Caco-2 (cell line): Measurements from ENCODE around the gene ADCY9. TPM values are rescaled to one million over a fixed set of nuclear protein-coding genes. Genes with fewer than 3 reads are reported as not detected.

Source experiments
- BruUV-seq: library from RNA; stranded (reverse); fragments of 400-500 nt; replicated peaks from 2 replicates; lab custom pipeline; 2021; lab: Mats Ljungman, UMichigan
- CTCF ChIA-PET: fragments of 300-600 bp; sonication (Branson Sonifier 250); formaldehyde crosslinking; loops from one replicate; lab custom pipeline; 2022; ENCODE audit warnings: antibody characterized with exemption; lab: Charles Lee
- POLR2A ChIA-PET: fragments of 300-600 bp; sonication (Branson Sonifier 250); formaldehyde crosslinking; loops from one replicate; lab custom pipeline; 2022; ENCODE audit warnings: antibody characterized with exemption; lab: Charles Lee
- DNase-seq, 2 experiments: peaks; one replicate each; pipeline versions ENCODE4 v3.0.0 to v3.0.0-alpha.2; 2020 to 2022
- H3K27me3 ChIP-seq: replicated peaks from 2 replicates; pipeline ENCODE4 v1.6.0; 2011; ENCODE audit warnings: low read length; ENCODE audit not compliant: control insufficient read depth, insufficient read depth
- H3K36me3 ChIP-seq: 2 replicates; pipeline ENCODE4 v1.5.1; 2011; ENCODE audit warnings: low read length; ENCODE audit not compliant: control insufficient read depth, insufficient read depth
- H3K4me1 ChIP-seq: fragments of 250-450 bp; sonication (Bioruptor Pico); 2 replicates; pipeline ENCODE4 v1.5.1; 2020; ENCODE audit warnings: mild to moderate bottlenecking
- H3K4me3 ChIP-seq: 2 replicates; pipeline ENCODE4 v1.5.1; 2011; ENCODE audit warnings: low read depth, mild to moderate bottlenecking, control low read depth, low read length
- H3K9me3 ChIP-seq: fragments of 250-450 bp; sonication (Bioruptor Pico); 2 replicates; pipeline ENCODE4 v1.5.1; 2020; ENCODE audit warnings: mild to moderate bottlenecking, moderate library complexity
- H3K27ac Mint-ChIP-seq: one replicate; pipeline ENCODE4 v1.8.0; 2022; ENCODE audit warnings: mixed read lengths; ENCODE audit not compliant: unreplicated experiment
- H3K27me3 Mint-ChIP-seq: one replicate; pipeline ENCODE4 v1.8.0; 2022; ENCODE audit warnings: mixed read lengths; ENCODE audit not compliant: insufficient read depth, unreplicated experiment
- H3K36me3 Mint-ChIP-seq: one replicate; pipeline ENCODE4 v1.8.0; 2022; ENCODE audit warnings: mild to moderate bottlenecking, mixed read lengths; ENCODE audit not compliant: insufficient read depth, unreplicated experiment
- H3K4me1 Mint-ChIP-seq: one replicate; pipeline ENCODE4 v1.8.0; 2022; ENCODE audit warnings: low read depth, mixed read lengths; ENCODE audit not compliant: unreplicated experiment
- H3K4me3 Mint-ChIP-seq: one replicate; pipeline ENCODE4 v1.8.0; 2022; ENCODE audit warnings: mild to moderate bottlenecking, moderate library complexity, mixed read lengths; ENCODE audit not compliant: unreplicated experiment
- H3K9me3 Mint-ChIP-seq: one replicate; pipeline ENCODE4 v1.8.0; 2022; ENCODE audit warnings: mixed read lengths; ENCODE audit not compliant: unreplicated experiment
- CTCF ChIP-seq, 2 experiments: fragments of 200-600 bp in 1 of 2; IDR thresholded peaks; 1 replicate in 1 of 2; 2 replicates in 1 of 2; pipeline versions ENCODE4 v1.5.1 to v1.8.0; 2011 to 2022; ENCODE audit warnings: antibody characterized with exemption in 1 of 2, control low read depth in 1 of 2, inconsistent platforms in 1 of 2, low read depth in 1 of 2, low read length in 1 of 2, mild to moderate bottlenecking in 1 of 2, moderate library complexity in 1 of 2; ENCODE audit not compliant: insufficient read depth in 1 of 2, severe bottlenecking in 1 of 2, unreplicated experiment in 1 of 2
- intact Hi-C: fragments of 100-400 bp; cut with micrococcal nuclease; formaldehyde crosslinking; loops from one replicate; pipeline ENCODE4 v1.10.0; 2022; ENCODE audit not compliant: unreplicated experiment
- total RNA-seq: library from RNA; stranded (reverse); gene quantifications from 2 replicates; pipeline ENCODE4 v1.2.3, GENCODE V29; 2022

Gene ADCY9
- total RNA-seq, 1 experiment from 2014 or later: 11.5 TPM

- no peaks in the 10 kb centered on the region for H3K9me3 Mint-ChIP-seq
- Histone ChIP-seq H3K4me3 (no peak overlapping the region), H3K4me1 (peaks cover 9% of the 10 kb centered on the region), H3K36me3 (no peaks in the 10 kb centered on the region), H3K27me3 (no peaks in the 10 kb centered on the region), H3K9me3 (no peaks in the 10 kb centered on the region; the same call in 1 of the 2 replicates)
- ChIA-PET POLR2A (no interaction called here), CTCF (no interaction called here)
- no peak for TF ChIP-seq CTCF (IDR thresholded peaks at IDR 0.05; ENCODE audit: insufficient read depth in 1 of 2, low read depth in 1 of 2, low read length in 1 of 2, severe bottlenecking in 1 of 2, unreplicated experiment in 1 of 2)
- H3K27ac Mint-ChIP-seq: no peak overlapping the region
- no TSS peak for BruUV-seq
- intact Hi-C loops: loop anchor here (10.0 kb wide), 1 partner anchor 77 kb away; no protein-coding TSS in a partner anchor
- H3K4me3 Mint-ChIP-seq: no peak overlapping the region
- DNase-seq: no peak
- H3K36me3 Mint-ChIP-seq: peaks cover 4% of the 10 kb centered on the region
- H3K27me3 Mint-ChIP-seq: no peaks in the 10 kb centered on the region
- H3K4me1 Mint-ChIP-seq: peaks cover 15% of the 10 kb centered on the region
Measured at GRCh38 chr16:4091240-4092012, 24.8 kb downstream of the ADCY9 start.

- Mint-ChIP-seq H3K27ac (no peak overlapping the region), H3K4me3 (no peak overlapping the region), H3K4me1 (peaks cover 23% of the 10 kb centered on the region), H3K36me3 (peaks cover 4% of the 10 kb centered on the region), H3K9me3 (no peaks in the 10 kb centered on the region), H3K27me3 (no peaks in the 10 kb centered on the region)
- no peaks in the 10 kb centered on the region for H3K9me3 ChIP-seq
- TF ChIP-seq CTCF (IDR thresholded peaks at IDR 0.05; ENCODE audit: insufficient read depth in 1 of 2, low read depth in 1 of 2, low read length in 1 of 2, severe bottlenecking in 1 of 2, unreplicated experiment in 1 of 2): no peak
- H3K27me3 ChIP-seq: no peaks in the 10 kb centered on the region
- DNase-seq: no peak
- peaks cover 19% of the 10 kb centered on the region for H3K4me1 ChIP-seq
- ChIA-PET POLR2A (interaction anchor here (0.6 kb wide), 1 partner anchor 73 kb away, joined by 8 read pairs; no protein-coding TSS in a partner anchor), CTCF (no interaction called here)
- no peak overlapping the region for H3K4me3 ChIP-seq
- no peaks in the 10 kb centered on the region for H3K36me3 ChIP-seq
- intact Hi-C loops: loop anchor here (10.0 kb wide), 1 partner anchor 76 kb away; no protein-coding TSS in a partner anchor
- BruUV-seq: no TSS peak
Measured at GRCh38 chr16:4090351-4090851, 25.8 kb downstream of the ADCY9 start.

- intact Hi-C loops: loop anchor here (10.0 kb wide), 1 partner anchor 75 kb away; no protein-coding TSS in a partner anchor
- Histone ChIP-seq H3K4me1 (peaks cover 22% of the 10 kb centered on the region), H3K27me3 (no peaks in the 10 kb centered on the region), H3K4me3 (no peak overlapping the region), H3K9me3 (no peaks in the 10 kb centered on the region), H3K36me3 (no peaks in the 10 kb centered on the region)
- no peaks in the 10 kb centered on the region for H3K9me3 Mint-ChIP-seq
- H3K27me3 Mint-ChIP-seq: no peaks in the 10 kb centered on the region
- DNase-seq: no peak
- H3K4me1 Mint-ChIP-seq: peaks cover 28% of the 10 kb centered on the region
- no peak overlapping the region for H3K4me3 Mint-ChIP-seq
- BruUV-seq: no TSS peak
- peaks cover 4% of the 10 kb centered on the region for H3K36me3 Mint-ChIP-seq
- ChIA-PET CTCF (no interaction called here), POLR2A (interaction anchor here (0.6 kb wide), 1 partner anchor 72 kb away, joined by 8 read pairs; no protein-coding TSS in a partner anchor)
- TF ChIP-seq CTCF (IDR thresholded peaks at IDR 0.05; ENCODE audit: insufficient read depth in 1 of 2, low read depth in 1 of 2, low read length in 1 of 2, severe bottlenecking in 1 of 2, unreplicated experiment in 1 of 2): no peak
- no peak overlapping the region for H3K27ac Mint-ChIP-seq
Measured at GRCh38 chr16:4089811-4090301, 26.4 kb downstream of the ADCY9 start.
